RPMI7951 (cell line): ENCODE data around the gene KIF20B. TPM values are rescaled to one million over a fixed set of nuclear protein-coding genes. Genes with fewer than 3 reads are reported as not detected.
"Not testable (repeated sequence)": the region's sequence is repeated elsewhere in the genome, so short reads cannot be mapped to it uniquely, and the experiment has no call there.

ENCODE experiments used
- DNase-seq: peaks from one replicate; pipeline ENCODE4 v3.0.0-alpha.2; 2012; ENCODE audit warnings: low read depth
- total RNA-seq: library from RNA; depleted of rRNA; stranded (reverse); fragments of >200 nt; shearing (Covaris generic); gene quantifications from 2 replicates; pipeline ENCODE4 v1.2.3, GENCODE V29; 2014; rRNA removed

The KIF20B gene
- total RNA-seq, 1 experiment from 2014 or later, result 54.2 TPM

DNA sequence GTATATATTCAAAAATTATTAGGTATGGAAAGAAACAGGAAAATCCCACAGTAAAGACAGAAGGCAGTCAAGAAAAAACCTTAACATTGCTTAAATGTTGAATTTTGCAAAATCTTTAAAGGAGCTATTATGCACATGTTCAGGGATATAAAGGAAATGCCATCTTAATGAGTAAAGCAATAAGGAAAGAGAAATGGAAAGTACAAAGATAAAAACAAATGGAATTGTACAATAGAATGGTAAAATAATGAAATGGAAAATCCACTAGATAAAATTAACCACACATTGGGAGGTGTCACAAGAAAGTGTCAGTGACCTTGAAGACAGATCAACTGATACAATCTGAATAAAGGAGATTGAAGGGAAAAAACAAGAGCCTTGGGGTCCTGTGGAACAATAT, 82.0 kb downstream of the KIF20B start:
- no peak for DNase-seq

DNA sequence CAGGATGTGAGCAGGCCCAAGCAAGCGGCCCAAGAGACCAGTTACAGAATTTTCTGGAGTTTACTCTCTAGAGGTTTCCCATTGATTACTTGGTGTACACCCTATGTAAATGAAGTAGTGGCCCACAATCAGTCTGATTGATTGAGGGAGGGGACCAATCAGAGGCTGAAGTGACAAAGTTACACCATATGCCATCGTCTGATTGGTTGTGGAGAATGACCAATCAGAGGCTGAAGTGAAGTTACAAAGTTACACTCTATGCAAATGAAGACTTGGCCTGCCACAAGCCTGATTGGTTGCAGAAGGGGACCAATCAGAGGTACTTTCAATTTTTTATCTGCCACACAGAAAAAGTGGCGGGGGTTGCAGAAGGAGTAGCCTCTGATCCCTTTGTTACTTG, 83.7 kb downstream of the KIF20B start:
- peak; percentile 20 for DNase-seq

GRCh38 chr10:89789188-89789877, 87.9 kb downstream of the KIF20B start:
- DNase-seq, result no peak

DNA sequence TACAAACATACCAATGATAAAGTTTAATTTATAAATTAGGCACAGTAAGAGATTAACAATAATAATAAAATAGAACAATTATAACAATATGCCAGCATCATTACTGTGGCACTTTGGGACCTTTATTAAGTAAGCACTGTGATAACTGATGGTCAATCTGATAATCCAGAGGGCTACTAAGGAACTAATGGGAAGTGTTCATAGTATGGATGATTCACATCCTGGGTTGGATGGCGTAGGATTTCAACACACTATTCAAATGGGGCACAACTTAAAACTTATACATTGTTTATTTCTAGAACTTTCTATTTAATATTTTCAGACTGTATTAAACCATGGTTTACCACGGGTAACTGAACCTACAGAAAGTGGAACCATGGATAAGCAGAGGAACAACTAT, 90.8 kb downstream of the KIF20B start:
- no peak for DNase-seq

DNA sequence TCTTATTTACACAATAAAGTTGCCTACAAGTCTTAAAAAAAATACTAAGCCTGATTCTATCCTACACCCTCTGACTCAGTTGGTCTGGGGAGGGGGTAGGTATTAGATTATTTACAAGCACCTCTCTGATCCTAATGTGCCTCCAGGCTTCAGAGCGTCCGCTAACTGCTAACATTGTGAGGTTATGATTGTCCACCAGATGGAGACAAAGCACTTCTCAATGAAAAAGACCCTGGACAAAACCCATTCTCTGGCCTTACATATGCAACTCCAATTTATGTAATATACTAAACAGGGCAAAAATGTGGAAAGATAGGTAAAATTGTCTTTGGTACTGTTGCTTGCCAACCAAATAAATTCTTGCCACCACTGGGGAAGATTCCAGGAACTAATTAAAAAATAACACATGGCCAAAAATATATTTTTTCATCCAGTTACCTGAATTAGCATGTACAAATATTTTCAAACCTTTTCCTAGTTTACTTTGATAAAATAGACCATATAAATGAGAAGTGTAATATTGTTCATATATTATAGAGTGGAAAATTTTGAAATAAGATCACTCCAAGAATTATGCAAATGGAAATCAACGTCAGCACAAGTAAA, 92.4 kb downstream of the KIF20B start:
- peak; percentile 67 for DNase-seq

- DNase-seq, result no peak
These were observed 94.5 kb downstream of the KIF20B start for GRCh38 chr10:89795840-89796239.

DNA sequence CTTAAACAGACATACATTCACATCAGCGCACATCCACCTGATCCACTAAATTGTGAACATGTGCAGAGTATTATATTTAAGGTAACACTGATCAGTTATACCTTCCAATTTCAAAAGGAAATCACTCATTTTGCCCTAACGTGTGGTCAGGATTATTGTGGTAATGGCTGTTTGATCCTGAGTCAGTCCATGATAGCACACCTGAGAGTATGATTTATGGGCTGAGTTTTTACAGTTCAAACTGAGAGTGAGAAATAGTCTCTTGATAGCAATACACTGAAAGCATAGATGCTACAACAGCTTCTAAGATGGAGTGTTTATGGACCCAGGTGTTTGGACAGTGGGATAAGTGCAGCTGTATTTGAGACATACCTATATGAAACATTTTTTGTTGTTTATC, 96.7 kb downstream of the KIF20B start:
- no peak for DNase-seq

DNA sequence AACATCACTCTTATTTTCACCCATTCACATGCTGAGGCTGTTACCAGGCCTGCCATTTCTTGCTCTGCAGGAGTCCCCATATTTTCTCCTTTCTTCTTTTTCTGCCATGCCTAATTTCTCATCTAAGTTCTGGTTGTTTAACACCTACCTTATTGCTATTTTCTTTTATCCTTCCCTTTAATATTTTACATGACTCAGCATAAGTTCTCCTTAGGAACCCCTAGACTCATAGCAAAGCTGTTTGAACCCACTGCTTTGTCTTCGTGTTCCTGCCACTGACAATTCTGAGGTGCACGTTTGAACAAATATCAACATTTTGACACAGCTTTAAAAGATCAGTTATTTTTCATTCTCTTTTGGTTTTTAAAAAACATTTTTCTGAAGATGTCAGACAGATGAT, 98.2 kb downstream of the KIF20B start:
- DNase-seq, result no peak

- no peak for DNase-seq
These were observed 104.2 kb downstream of the KIF20B start for GRCh38 chr10:89805599-89806013.

DNA sequence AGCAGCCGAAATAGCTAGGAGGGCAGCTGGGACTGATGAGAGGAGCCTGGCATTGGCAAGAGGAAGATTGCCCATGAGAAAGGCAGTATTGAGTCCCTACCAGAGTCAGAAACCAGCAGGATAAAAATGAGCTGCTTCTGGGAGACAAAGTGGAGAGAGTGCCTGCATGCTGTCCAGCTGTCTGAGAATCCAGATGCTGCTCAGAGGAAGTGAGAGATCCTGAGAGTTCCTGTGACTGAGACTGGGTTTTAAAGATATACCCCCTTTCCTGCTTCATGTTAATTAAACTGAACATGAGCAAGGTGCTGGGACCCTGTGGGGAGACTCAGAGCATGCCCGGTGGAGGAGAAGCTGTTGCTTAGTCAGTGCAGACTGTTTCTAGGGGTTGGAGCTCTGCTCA, 107.5 kb downstream of the KIF20B start:
- DNase-seq, result no peak

DNA sequence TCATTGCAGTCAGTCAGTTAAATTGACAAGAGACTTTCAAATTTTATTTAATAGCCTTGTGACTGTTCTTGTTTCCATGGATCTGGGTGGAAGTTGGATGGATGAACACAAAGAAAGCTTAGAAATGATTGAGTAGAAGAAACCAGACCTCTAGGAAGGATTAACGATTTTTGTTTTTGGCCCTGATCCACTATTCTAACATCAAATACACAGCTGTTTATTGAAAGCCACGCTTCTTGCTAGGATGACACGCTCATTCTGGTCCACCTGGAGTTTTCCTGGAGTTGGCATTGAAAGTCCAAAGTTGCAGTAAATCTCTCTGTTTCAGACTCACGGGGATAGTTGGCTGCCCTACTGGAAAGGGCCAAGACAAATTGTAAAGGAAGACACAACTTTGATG, 108.4 kb downstream of the KIF20B start:
- DNase-seq, result no peak

DNA sequence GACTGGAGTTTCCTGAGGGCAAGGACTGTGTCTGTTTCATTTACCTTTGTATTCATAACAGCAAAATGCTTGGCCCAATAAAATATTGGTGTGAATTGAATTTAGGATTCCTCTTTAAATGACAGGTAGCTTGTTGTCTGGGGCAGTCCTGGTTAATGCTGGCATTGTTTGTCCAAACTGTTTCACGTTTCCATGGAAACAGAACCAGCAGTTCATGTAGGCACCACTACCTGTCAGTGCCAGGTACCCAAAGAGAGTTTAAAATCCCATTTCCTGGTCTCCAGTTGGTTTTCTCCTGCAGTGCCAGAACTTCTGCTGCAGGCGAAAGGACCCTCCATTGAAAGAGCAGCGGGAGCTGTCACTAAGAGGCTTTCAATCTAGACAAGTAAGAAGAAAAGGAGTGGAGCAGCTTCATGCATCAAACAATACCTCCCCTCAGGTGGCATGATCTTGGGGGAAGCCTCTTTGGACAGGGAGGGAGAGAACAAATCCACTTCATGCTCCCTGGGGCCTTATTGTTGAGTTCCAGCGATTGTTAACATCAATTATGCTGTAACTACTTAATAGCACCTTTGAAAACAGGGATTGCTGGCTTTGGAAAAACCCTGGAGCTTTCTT, 109.6 kb downstream of the KIF20B start:
- DNase-seq, result no peak

DNA sequence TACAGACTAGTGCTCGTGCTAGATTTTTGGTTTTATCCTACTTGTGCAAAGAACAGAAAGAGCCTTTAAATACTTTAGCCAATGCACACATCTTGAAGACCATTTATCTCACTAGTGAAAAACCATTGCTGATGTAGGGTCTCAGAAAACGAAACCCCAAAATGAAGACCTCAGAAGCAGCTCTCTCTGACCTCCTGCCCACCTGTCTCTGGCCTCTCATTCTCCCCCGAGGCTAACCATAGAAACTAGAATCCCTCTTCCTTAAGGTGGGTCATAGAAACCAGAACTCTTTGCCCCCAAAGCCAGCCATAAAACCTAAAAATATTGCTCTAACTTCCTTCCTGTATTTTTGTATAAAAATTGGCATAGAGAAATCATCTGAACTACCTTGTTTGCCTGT, 112.2 kb downstream of the KIF20B start:
- no peak for DNase-seq

GRCh38 chr10:89814278-89814677, 112.9 kb downstream of the KIF20B start:
- DNase-seq, result no peak

- DNase-seq, result no peak
These were observed 113.9 kb downstream of the KIF20B start for GRCh38 chr10:89815049-89815853.

DNA sequence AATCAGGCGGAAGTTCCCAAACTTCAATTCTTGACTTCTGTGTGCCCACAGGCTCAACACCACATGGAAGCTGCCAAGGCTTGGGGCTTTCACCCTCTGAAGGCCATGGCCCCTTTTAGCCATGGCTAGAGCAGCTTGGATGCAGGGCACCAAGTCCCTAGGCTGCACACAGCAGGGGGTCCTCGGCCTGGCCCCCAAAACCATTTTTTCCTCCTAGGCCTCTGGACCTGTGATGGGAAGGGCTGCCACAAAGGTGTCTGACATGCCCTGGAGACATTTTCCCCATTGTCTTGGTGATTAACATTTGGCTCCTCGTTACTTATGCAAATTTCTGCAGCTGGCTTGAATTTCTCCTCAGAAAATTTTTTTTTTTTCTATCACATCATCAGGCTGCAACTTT, 117.6 kb downstream of the KIF20B start:
- not testable (repeated sequence) for DNase-seq

Other genes with a start within 250 kb of the KIF20B start
- gene SLC16A12, start 166.0 kb upstream of the KIF20B start, total RNA-seq, result under 0.01 and 0.12 TPM in 2 replicates
- 4.8 and 6.4 TPM in 2 replicates for gene PANK1, start 56.3 kb upstream of the KIF20B start, total RNA-seq